Muscle of arm (tissue), 12 donors: ENCODE results near the gene ARHGEF19. TPM values are rescaled to one million over a fixed set of nuclear protein-coding genes. Genes with fewer than 3 reads are reported as not detected.
"Not testable (repeated sequence)": the region's sequence is repeated elsewhere in the genome, so short reads cannot be mapped to it uniquely, and the experiment has no call there.

Source experiments
- DNase-seq: peaks from one replicate; pipeline ENCODE4 v3.0.0-alpha.2; 2013
- polyA plus RNA-seq, 12 donors: library from polyadenylated mRNA; unstranded; fragments of 120-200 nt; gene quantifications; one replicate each; pipeline ENCODE4 v1.2.1, GENCODE V29; 2013; ENCODE audit not compliant: insufficient read length in 12 of 12

Gene ARHGEF19
- polyA plus RNA-seq, 12 donors: 1.6 to 28.6 (median 2.7) TPM; not detected in 2

GRCh38 chr1:16222716-16223115 is 10.3 kb upstream of the ARHGEF19 start:
- not testable (repeated sequence) for DNase-seq

GRCh38 chr1:16221499-16221898 is 9.0 kb upstream of the ARHGEF19 start:
- DNase-seq: no peak

- DNase-seq: no peak
These were observed 7.6 kb upstream of the ARHGEF19 start for GRCh38 chr1:16219968-16220500.

GRCh38 chr1:16218674-16219071 is 6.2 kb upstream of the ARHGEF19 start:
- DNase-seq: no peak

- DNase-seq: no peak
These were observed 5.7 kb upstream of the ARHGEF19 start for GRCh38 chr1:16218014-16218673.

GRCh38 chr1:16217061-16217785 is 4.8 kb upstream of the ARHGEF19 start:
- peak; percentile 95 for DNase-seq

- peak; percentile 85 for DNase-seq
These were observed 3.7 kb upstream of the ARHGEF19 start for GRCh38 chr1:16215882-16216753.

GRCh38 chr1:16215240-16215639 is 2.8 kb upstream of the ARHGEF19 start:
- not testable (repeated sequence) for DNase-seq

GRCh38 chr1:16213544-16213943 is 1.1 kb upstream of the ARHGEF19 start:
- not testable (repeated sequence) for DNase-seq

- no peak for DNase-seq
These were observed 561 bp upstream of the ARHGEF19 start for GRCh38 chr1:16213013-16213412.

- DNase-seq: no peak
These were observed 628 bp downstream of the ARHGEF19 start for GRCh38 chr1:16211824-16212223.

- no peak for DNase-seq
These were observed 1.9 kb downstream of the ARHGEF19 start for GRCh38 chr1:16210581-16210980.

- DNase-seq: no peak
These were observed 2.5 kb downstream of the ARHGEF19 start for GRCh38 chr1:16209847-16210407.

GRCh38 chr1:16209132-16209846 is 3.2 kb downstream of the ARHGEF19 start:
- no peak for DNase-seq

GRCh38 chr1:16208270-16208987 is 4.0 kb downstream of the ARHGEF19 start:
- DNase-seq: no peak

- no peak for DNase-seq
These were observed 4.9 kb downstream of the ARHGEF19 start for GRCh38 chr1:16207318-16208269.

- DNase-seq: peak; percentile 96
These were observed 5.7 kb downstream of the ARHGEF19 start for GRCh38 chr1:16206547-16207317.

- no peak for DNase-seq
These were observed 6.4 kb downstream of the ARHGEF19 start for GRCh38 chr1:16205891-16206546.
